Neural cell (in vitro differentiated cells): ENCODE data around the gene ZNF680.
"Not testable (repeated sequence)": the region's sequence is repeated elsewhere in the genome, so short reads cannot be mapped to it uniquely, and the experiment has no call there.

Source experiments
- CTCF ChIP-seq: fragments of 450-650 bp; IDR thresholded peaks from 2 replicates; pipeline ENCODE4 v1.5.1; 2014; ENCODE audit warnings: antibody characterized with exemption, mild to moderate bottlenecking, moderate library complexity; ENCODE audit not compliant: poor library complexity, severe bottlenecking
- EP300 ChIP-seq: fragments of 450-650 bp; conservative IDR thresholded peaks from 2 replicates; pipeline ENCODE4 v1.6.1; 2014; ENCODE audit warnings: antibody characterized with exemption, mild to moderate bottlenecking, moderate library complexity; ENCODE audit not compliant: poor library complexity, severe bottlenecking
- EZH2 ChIP-seq: fragments of 200-600, 300-800 bp; shearing (Covaris generic), sonication (generic); IDR thresholded peaks from 2 replicates; pipeline ENCODE4 v1.6.1; 2014; ENCODE audit warnings: antibody characterized with exemption, low read length, borderline replicate concordance, mild to moderate bottlenecking; ENCODE audit not compliant: insufficient read depth, poor library complexity, severe bottlenecking
- POLR2AphosphoS5 ChIP-seq: IDR thresholded peaks from 2 replicates; pipeline ENCODE4 v1.6.1; 2012
- RAD21 ChIP-seq: fragments of 450-650 bp; conservative IDR thresholded peaks from 2 replicates; pipeline ENCODE4 v1.6.1; 2014; ENCODE audit warnings: antibody characterized with exemption, mild to moderate bottlenecking, moderate library complexity
- SMC3 ChIP-seq: fragments of 450-650 bp; conservative IDR thresholded peaks from 2 replicates; pipeline ENCODE4 v1.6.1; 2014; ENCODE audit warnings: antibody characterized with exemption, mild to moderate bottlenecking, moderate library complexity; ENCODE audit not compliant: poor library complexity
- TF ChIP-seq, protein P1 (sequence below): IDR thresholded peaks from 2 replicates; pipeline ENCODE4 v1.6.1; 2012; ENCODE audit warnings: borderline replicate concordance

DNA sequence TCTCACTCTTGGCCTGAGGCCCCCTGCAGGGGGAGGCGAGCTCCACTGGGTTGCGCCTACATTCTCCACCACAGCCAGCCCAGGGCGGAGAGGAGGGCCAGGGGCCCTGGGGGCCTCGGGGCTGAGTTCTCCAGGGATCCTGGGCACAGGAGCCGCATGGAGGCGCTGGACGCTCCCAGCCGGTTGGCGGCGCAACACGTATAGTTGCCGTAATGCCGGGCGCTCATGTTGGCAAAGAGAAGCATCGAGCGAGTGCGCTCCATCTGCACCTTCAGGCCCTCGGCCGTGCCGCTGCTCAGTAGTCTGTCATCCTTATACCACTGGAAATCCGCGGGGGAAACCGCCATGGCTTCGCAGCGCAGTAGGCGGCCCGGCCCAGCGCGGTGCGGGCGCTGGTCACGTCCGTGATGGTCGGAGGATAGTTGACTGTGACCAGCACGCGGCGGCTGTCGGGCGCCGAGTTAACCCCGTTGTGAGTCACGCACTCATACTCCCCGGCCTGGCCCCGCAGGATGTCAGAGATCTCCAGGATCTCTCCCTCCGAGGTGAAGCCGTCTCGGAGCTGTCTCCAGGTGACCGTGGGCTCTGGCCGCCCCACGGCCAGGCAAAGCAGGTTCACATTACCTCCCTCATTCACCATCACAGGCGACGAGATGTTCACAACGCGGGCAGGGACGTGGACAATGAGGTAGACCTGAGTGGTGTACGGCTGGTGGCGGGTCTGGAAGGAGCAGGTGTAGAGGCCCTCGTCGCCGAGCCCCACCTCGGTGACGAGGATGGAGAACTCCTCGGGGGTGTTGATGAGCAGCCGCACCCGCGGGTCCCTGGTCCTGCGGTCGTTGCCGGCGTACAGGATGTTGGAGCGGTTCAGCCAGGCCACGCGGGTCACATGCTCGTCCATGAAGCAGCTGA is 6.8 kb upstream of the ZNF680 start:
- TF ChIP-seq CTCF, SMC3, EP300, EZH2, RAD21, POLR2AphosphoS5: not testable (repeated sequence)
- TF ChIP-seq, protein P1, sequence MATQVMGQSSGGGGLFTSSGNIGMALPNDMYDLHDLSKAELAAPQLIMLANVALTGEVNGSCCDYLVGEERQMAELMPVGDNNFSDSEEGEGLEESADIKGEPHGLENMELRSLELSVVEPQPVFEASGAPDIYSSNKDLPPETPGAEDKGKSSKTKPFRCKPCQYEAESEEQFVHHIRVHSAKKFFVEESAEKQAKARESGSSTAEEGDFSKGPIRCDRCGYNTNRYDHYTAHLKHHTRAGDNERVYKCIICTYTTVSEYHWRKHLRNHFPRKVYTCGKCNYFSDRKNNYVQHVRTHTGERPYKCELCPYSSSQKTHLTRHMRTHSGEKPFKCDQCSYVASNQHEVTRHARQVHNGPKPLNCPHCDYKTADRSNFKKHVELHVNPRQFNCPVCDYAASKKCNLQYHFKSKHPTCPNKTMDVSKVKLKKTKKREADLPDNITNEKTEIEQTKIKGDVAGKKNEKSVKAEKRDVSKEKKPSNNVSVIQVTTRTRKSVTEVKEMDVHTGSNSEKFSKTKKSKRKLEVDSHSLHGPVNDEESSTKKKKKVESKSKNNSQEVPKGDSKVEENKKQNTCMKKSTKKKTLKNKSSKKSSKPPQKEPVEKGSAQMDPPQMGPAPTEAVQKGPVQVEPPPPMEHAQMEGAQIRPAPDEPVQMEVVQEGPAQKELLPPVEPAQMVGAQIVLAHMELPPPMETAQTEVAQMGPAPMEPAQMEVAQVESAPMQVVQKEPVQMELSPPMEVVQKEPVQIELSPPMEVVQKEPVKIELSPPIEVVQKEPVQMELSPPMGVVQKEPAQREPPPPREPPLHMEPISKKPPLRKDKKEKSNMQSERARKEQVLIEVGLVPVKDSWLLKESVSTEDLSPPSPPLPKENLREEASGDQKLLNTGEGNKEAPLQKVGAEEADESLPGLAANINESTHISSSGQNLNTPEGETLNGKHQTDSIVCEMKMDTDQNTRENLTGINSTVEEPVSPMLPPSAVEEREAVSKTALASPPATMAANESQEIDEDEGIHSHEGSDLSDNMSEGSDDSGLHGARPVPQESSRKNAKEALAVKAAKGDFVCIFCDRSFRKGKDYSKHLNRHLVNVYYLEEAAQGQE, result not testable (repeated sequence)
